Trophoblast cell (in vitro differentiated cells and primary cell): ENCODE results near the gene POU2F2.

Experiments used
- DNase-seq, 2 donors: peaks; one replicate each; pipeline ENCODE4 v3.0.0-alpha.2; 2016
- H2AFZ ChIP-seq: 2 replicates; pipeline ENCODE4 v1.6.1; 2013; ENCODE audit warnings: low read length, moderate library complexity, mild to moderate bottlenecking; ENCODE audit not compliant: insufficient read depth, poor library complexity
- H2AK5ac ChIP-seq: 2 replicates; pipeline ENCODE4 v1.6.1; 2013; ENCODE audit warnings: mild to moderate bottlenecking, low read length
- H2BK120ac ChIP-seq: 2 replicates; pipeline ENCODE4 v1.6.1; 2013; ENCODE audit warnings: low read length, mild to moderate bottlenecking, moderate library complexity; ENCODE audit not compliant: insufficient read depth, poor library complexity
- H2BK12ac ChIP-seq: 2 replicates; pipeline ENCODE4 v1.6.1; 2013; ENCODE audit warnings: mild to moderate bottlenecking, low read length, moderate library complexity
- H2BK5ac ChIP-seq: 2 replicates; pipeline ENCODE4 v1.6.1; 2013; ENCODE audit warnings: low read length, low read depth, moderate library complexity, mild to moderate bottlenecking; ENCODE audit not compliant: poor library complexity
- H3K14ac ChIP-seq: 2 replicates; pipeline ENCODE4 v1.6.1; 2013; ENCODE audit warnings: mild to moderate bottlenecking, low read length
- H3K18ac ChIP-seq: 2 replicates; pipeline ENCODE4 v1.6.1; 2013; ENCODE audit warnings: mild to moderate bottlenecking, low read length
- H3K23ac ChIP-seq: 2 replicates; pipeline ENCODE4 v1.6.1; 2013; ENCODE audit warnings: low read length
- H3K27ac ChIP-seq: 2 replicates; pipeline ENCODE4 v1.5.1; 2013; ENCODE audit warnings: low read depth, mild to moderate bottlenecking, inconsistent platforms, low read length, moderate library complexity
- H3K27me3 ChIP-seq: 2 replicates; pipeline ENCODE4 v1.6.1; 2013; ENCODE audit warnings: inconsistent platforms, mild to moderate bottlenecking, low read length, moderate library complexity; ENCODE audit not compliant: insufficient read depth
- H3K36me3 ChIP-seq, 2 experiments: 1 replicate in 1 of 2; 2 replicates in 1 of 2; pipeline ENCODE4 v1.6.1; 2013; ENCODE audit warnings: low read length in 2 of 2, mild to moderate bottlenecking in 2 of 2, moderate library complexity in 1 of 2; ENCODE audit not compliant: insufficient read depth in 2 of 2, control insufficient read depth in 1 of 2
- H3K4ac ChIP-seq: 2 replicates; pipeline ENCODE4 v1.6.1; 2013; ENCODE audit warnings: low read depth, mild to moderate bottlenecking, low read length, moderate library complexity
- H3K4me1 ChIP-seq, 2 experiments: 1 replicate in 1 of 2; 2 replicates in 1 of 2; pipeline ENCODE4 v1.6.1; 2013; ENCODE audit warnings: low read length in 2 of 2, mild to moderate bottlenecking in 2 of 2, moderate library complexity in 1 of 2; ENCODE audit not compliant: insufficient read depth in 2 of 2, control insufficient read depth in 1 of 2
- H3K4me2 ChIP-seq: 2 replicates; pipeline ENCODE4 v1.6.1; 2013; ENCODE audit warnings: inconsistent platforms, mild to moderate bottlenecking, low read length, moderate library complexity
- H3K4me3 ChIP-seq: 2 replicates; pipeline ENCODE4 v1.5.1; 2013; ENCODE audit warnings: mild to moderate bottlenecking, low read depth, low read length, inconsistent platforms
- H3K79me1 ChIP-seq: one replicate; pipeline ENCODE4 v1.6.1; 2013; ENCODE audit warnings: low read length
- H3K79me2 ChIP-seq: 2 replicates; pipeline ENCODE4 v1.6.1; 2013; ENCODE audit warnings: low read length, mild to moderate bottlenecking; ENCODE audit not compliant: control insufficient read depth, insufficient read depth, poor library complexity
- H3K9ac ChIP-seq: 2 replicates; pipeline ENCODE4 v1.6.1; 2013; ENCODE audit warnings: mild to moderate bottlenecking, low read length
- H3K9me3 ChIP-seq: 2 replicates; pipeline ENCODE4 v1.6.1; 2013; ENCODE audit warnings: low read depth, mild to moderate bottlenecking, control low read depth, inconsistent platforms, low read length; ENCODE audit not compliant: insufficient read depth
- H4K12ac ChIP-seq: 2 replicates; pipeline ENCODE4 v1.6.1; 2013; ENCODE audit warnings: low read depth, mild to moderate bottlenecking, low read length, moderate library complexity
- H4K8ac ChIP-seq: 2 replicates; pipeline ENCODE4 v1.6.1; 2013; ENCODE audit warnings: low read depth, mild to moderate bottlenecking, low read length, moderate library complexity
- H4K91ac ChIP-seq: one replicate; pipeline ENCODE4 v1.6.1; 2013; ENCODE audit warnings: low read depth, mild to moderate bottlenecking, low read length, moderate library complexity
- WGBS: extraction: QIAGEN DNeasy Blood & Tissue Kit; methylation state at CpG from one replicate; pipeline ENCODE4 v1.1.7; 2013; ENCODE audit warnings: missing lambda C conversion rate; ENCODE audit not compliant: insufficient read length, insufficient coverage; ENCODE audit errors: extremely low coverage; 5-methylcytosine and 5-hydroxymethylcytosine counted together

The POU2F2 gene

GRCh38 chr19:42065511-42065910 lies 66.7 kb downstream of the POU2F2 start:
- DNase-seq = no peak
- Histone ChIP-seq H3K79me1 (no peaks in the 10 kb centered on the region), H2BK12ac (no peak overlapping the region), H3K9me3 (peaks cover 1% of the 10 kb centered on the region), H3K4me3 (no peak overlapping the region), H2BK120ac (no peak overlapping the region), H4K91ac (no peak overlapping the region), H4K12ac (no peak overlapping the region), H3K4ac (no peak overlapping the region), H3K27ac (no peak overlapping the region), H3K23ac (no peak overlapping the region), H2AFZ (no peak overlapping the region), H3K9ac (no peak overlapping the region), H3K4me2 (no peak overlapping the region), H2AK5ac (no peak overlapping the region), H3K18ac (no peak overlapping the region), H3K27me3 (peaks cover 17% of the 10 kb centered on the region), H3K4me1 (no peaks in the 10 kb centered on the region), H3K14ac (no peak overlapping the region), H3K36me3 (no peaks in the 10 kb centered on the region), H2BK5ac (no peak overlapping the region), H3K79me2 (no peaks in the 10 kb centered on the region), H4K8ac (no peak overlapping the region)
- no CpG with 5 or more reads among the region's 9 CpGs for WGBS

- Histone ChIP-seq H2BK120ac (no peak overlapping the region), H4K8ac (no peak overlapping the region), H3K4ac (no peak overlapping the region), H3K4me1 (no peaks in the 10 kb centered on the region), H4K12ac (no peak overlapping the region), H3K79me2 (no peaks in the 10 kb centered on the region), H3K14ac (no peak overlapping the region), H3K23ac (no peak overlapping the region), H3K9me3 (peaks cover 1% of the 10 kb centered on the region), H3K4me3 (no peak overlapping the region), H3K27ac (no peak overlapping the region), H3K4me2 (no peak overlapping the region), H2AK5ac (no peak overlapping the region), H3K27me3 (peaks cover 17% of the 10 kb centered on the region), H2BK5ac (no peak overlapping the region), H3K9ac (no peak overlapping the region), H3K79me1 (no peaks in the 10 kb centered on the region), H4K91ac (no peak overlapping the region), H2BK12ac (no peak overlapping the region), H3K36me3 (no peaks in the 10 kb centered on the region), H3K18ac (no peak overlapping the region), H2AFZ (no peak overlapping the region)
- no peak for DNase-seq
- no CpG with 5 or more reads among the region's 13 CpGs for whole genome bisulfite sequencing
These were observed 67.2 kb downstream of the POU2F2 start for GRCh38 chr19:42065051-42065450.

- H3K79me2 ChIP-seq = no peaks in the 10 kb centered on the region
- no peaks in the 10 kb centered on the region for H3K4me1 ChIP-seq
- no peak overlapping the region for H3K4me2 ChIP-seq
- H3K27ac ChIP-seq = no peak overlapping the region
- H3K14ac ChIP-seq = no peak overlapping the region
- H2BK120ac ChIP-seq = no peak overlapping the region
- H4K12ac ChIP-seq = no peak overlapping the region
- H2AFZ ChIP-seq = no peak overlapping the region
- no peak overlapping the region for H4K91ac ChIP-seq
- H3K36me3 ChIP-seq = no peaks in the 10 kb centered on the region
- WGBS = no CpG with 5 or more reads among the region's 6 CpGs
- no peak overlapping the region for H3K4me3 ChIP-seq
- H3K9me3 ChIP-seq = peaks cover 1% of the 10 kb centered on the region
- H2BK5ac ChIP-seq = no peak overlapping the region
- no peak overlapping the region for H3K4ac ChIP-seq
- no peak overlapping the region for H3K18ac ChIP-seq
- DNase-seq = no peak
- no peaks in the 10 kb centered on the region for H3K79me1 ChIP-seq
- no peak overlapping the region for H4K8ac ChIP-seq
- H3K9ac ChIP-seq = no peak overlapping the region
- no peak overlapping the region for H3K23ac ChIP-seq
- H2BK12ac ChIP-seq = no peak overlapping the region
- H3K27me3 ChIP-seq = peaks cover 12% of the 10 kb centered on the region
- no peak overlapping the region for H2AK5ac ChIP-seq
These were observed 67.8 kb downstream of the POU2F2 start for GRCh38 chr19:42064432-42064831.

- no CpG with 5 or more reads among the region's 16 CpGs for WGBS
- H2BK12ac ChIP-seq = no peak overlapping the region
These were observed 69.9 kb downstream of the POU2F2 start for GRCh38 chr19:42062381-42062780.

More at GRCh38 chr19:42062381-42062780, 69.9 kb downstream of the POU2F2 start:
- no peak overlapping the region for H3K4me3 ChIP-seq
- H4K91ac ChIP-seq = no peak overlapping the region
- H4K8ac ChIP-seq = no peak overlapping the region
- H3K79me1 ChIP-seq = no peaks in the 10 kb centered on the region
- H3K36me3 ChIP-seq = no peaks in the 10 kb centered on the region
- DNase-seq = no peak
- H2AFZ ChIP-seq = no peak overlapping the region
- H3K27me3 ChIP-seq = no peaks in the 10 kb centered on the region
- no peak overlapping the region for H2BK120ac ChIP-seq
- no peaks in the 10 kb centered on the region for H3K4me1 ChIP-seq
- no peak overlapping the region for H3K23ac ChIP-seq
- H2BK5ac ChIP-seq = no peak overlapping the region
- no peak overlapping the region for H3K27ac ChIP-seq
- H3K14ac ChIP-seq = no peak overlapping the region
- no peak overlapping the region for H3K4ac ChIP-seq
- no peak overlapping the region for H3K4me2 ChIP-seq
- H3K18ac ChIP-seq = no peak overlapping the region
- H3K79me2 ChIP-seq = no peaks in the 10 kb centered on the region
- no peak overlapping the region for H2AK5ac ChIP-seq
- no peak overlapping the region for H3K9ac ChIP-seq
- H4K12ac ChIP-seq = no peak overlapping the region
- H3K9me3 ChIP-seq = peaks cover 1% of the 10 kb centered on the region
